CD4-positive, alpha-beta memory T cell (primary cell): ENCODE data around the gene GCFC2. TPM values are rescaled to one million over a fixed set of nuclear protein-coding genes. Genes with fewer than 3 reads are reported as not detected.
"Not testable (repeated sequence)": the region's sequence is repeated elsewhere in the genome, so short reads cannot be mapped to it uniquely, and the experiment has no call there.

Experiments
- CTCF ChIA-PET: fragments of 350-600 bp; sonication (Branson Sonifier 250); formaldehyde crosslinking; loops from one replicate; lab custom pipeline; 2021; ENCODE audit warnings: inconsistent platforms; ENCODE audit not compliant: partially characterized antibody; lab: Charles Lee
- POLR2A ChIA-PET: fragments of 350-600 bp; sonication (Branson Sonifier 250); formaldehyde crosslinking; loops from one replicate; lab custom pipeline; 2021; ENCODE audit not compliant: partially characterized antibody; lab: Charles Lee
- DNase-seq, 5 donors: peaks; one replicate each; pipeline versions ENCODE4 v3.0.0 to v3.0.0-alpha.2; 2020 to 2022; ENCODE audit warnings: mixed read lengths in 1 of 5
- H3K27ac ChIP-seq: one replicate; pipeline ENCODE4 v1.7.0; 2013; ENCODE audit warnings: low read depth, low read length
- H3K27me3 ChIP-seq: 2 replicates; pipeline ENCODE4 v1.7.0; 2013; ENCODE audit warnings: mild to moderate bottlenecking, low read length, moderate library complexity; ENCODE audit not compliant: insufficient read depth
- H3K36me3 ChIP-seq: 2 replicates; pipeline ENCODE4 v1.7.0; 2013; ENCODE audit warnings: mild to moderate bottlenecking, low read length, moderate library complexity; ENCODE audit not compliant: insufficient read depth
- H3K4me1 ChIP-seq: 2 replicates; pipeline ENCODE4 v1.7.0; 2013; ENCODE audit warnings: mild to moderate bottlenecking, low read length, moderate library complexity; ENCODE audit not compliant: insufficient read depth
- H3K4me3 ChIP-seq, 2 donors: one replicate each; pipeline ENCODE4 v1.7.0; 2013; ENCODE audit warnings: low read length in 2 of 2, mild to moderate bottlenecking in 1 of 2
- H3K9me3 ChIP-seq, 2 donors: one replicate each; pipeline ENCODE4 v1.7.0; 2013; ENCODE audit warnings: low read length in 2 of 2, control low read depth in 1 of 2; ENCODE audit not compliant: control insufficient read depth in 1 of 2
- H3K27ac Mint-ChIP-seq, 7 donors: one replicate each; pipeline ENCODE4 v1.8.0; 2020 to 2021; ENCODE audit warnings: mixed read lengths in 7 of 7, mild to moderate bottlenecking in 6 of 7, inconsistent platforms in 3 of 7, moderate library complexity in 3 of 7
- H3K27me3 Mint-ChIP-seq, 2 donors: one replicate each; pipeline ENCODE4 v1.8.0; 2020 to 2021; ENCODE audit warnings: mixed read lengths in 2 of 2
- H3K36me3 Mint-ChIP-seq, 2 donors: one replicate each; pipeline ENCODE4 v1.8.0; 2020 to 2021; ENCODE audit warnings: mixed read lengths in 2 of 2, inconsistent platforms in 1 of 2, mild to moderate bottlenecking in 1 of 2
- H3K4me1 Mint-ChIP-seq, 4 donors: one replicate each; pipeline ENCODE4 v1.8.0; 2020 to 2021; ENCODE audit warnings: mixed read lengths in 4 of 4, mild to moderate bottlenecking in 1 of 4
- H3K4me3 Mint-ChIP-seq, 8 donors: one replicate each; pipeline ENCODE4 v1.8.0; 2020 to 2021; ENCODE audit warnings: mixed read lengths in 8 of 8, mild to moderate bottlenecking in 7 of 8, moderate library complexity in 6 of 8, inconsistent platforms in 3 of 8
- H3K9me3 Mint-ChIP-seq, 8 donors: one replicate each; pipeline ENCODE4 v1.8.0; 2020 to 2021; ENCODE audit warnings: mixed read lengths in 8 of 8, mild to moderate bottlenecking in 5 of 8, inconsistent platforms in 3 of 8, moderate library complexity in 1 of 8
- intact Hi-C: fragments of 100-400 bp; cut with micrococcal nuclease; formaldehyde crosslinking; loops from one replicate; pipeline ENCODE4 v1.15.1; 2023
- polyA plus RNA-seq, 2 donors: library from polyadenylated mRNA; unstranded; fragments of 300-500 nt; fragmentation: Illumina TruSeq; gene quantifications; one replicate each; pipeline ENCODE4 v1.2.3, GENCODE V29; 2021
- total RNA-seq, 2 experiments: library from RNA; stranded (reverse); gene quantifications; one replicate each; pipeline ENCODE4 v1.2.3, GENCODE V29; 2021

Gene GCFC2
- total and polyA plus RNA-seq, 4 experiments from 2014 or later, result 22.9 to 31.2 (median 27.3) TPM

DNA sequence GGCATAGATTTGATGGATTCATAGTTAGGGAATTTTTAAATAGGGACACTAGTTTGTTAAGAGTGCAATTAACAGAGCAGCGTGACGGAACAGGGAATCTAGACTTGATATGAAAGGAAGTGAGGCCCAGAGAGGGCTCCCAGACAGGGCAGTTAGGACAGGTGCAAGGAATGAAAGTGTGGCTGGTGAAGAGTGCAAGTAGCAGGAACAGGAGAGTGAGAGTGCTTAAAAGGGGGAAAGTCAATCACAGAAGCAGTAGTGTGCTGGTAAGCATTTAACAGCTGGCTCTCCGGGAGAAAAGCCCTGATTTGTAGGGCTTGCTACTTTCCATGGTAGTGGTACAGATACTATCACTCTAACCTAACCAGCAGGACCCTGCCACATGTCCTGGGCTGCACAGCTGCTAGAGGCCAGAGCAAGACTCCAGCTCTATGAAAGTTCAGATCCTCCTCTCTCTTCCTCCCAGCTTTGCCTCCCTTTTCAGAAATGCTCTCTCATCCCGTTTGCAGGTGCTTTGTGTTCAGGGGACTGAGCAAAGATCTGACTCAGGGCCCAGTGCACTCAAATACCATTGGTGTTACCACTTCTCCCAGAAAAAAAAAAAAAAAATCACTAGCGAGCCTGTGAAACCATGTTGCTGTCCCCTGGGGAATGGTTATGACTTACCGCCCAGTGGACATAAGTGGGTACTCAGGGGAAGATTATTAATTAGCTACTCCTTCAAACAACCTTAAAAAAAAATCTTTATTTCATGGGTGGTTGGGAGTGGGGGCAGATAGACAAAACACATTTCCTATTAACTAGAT lies 18.1 kb upstream of the GCFC2 start:
- no peaks in the 10 kb centered on the region for H3K36me3 Mint-ChIP-seq
- no peak for DNase-seq
- no peak overlapping the region for H3K4me3 Mint-ChIP-seq
- ChIA-PET POLR2A (no interaction called here), CTCF (no interaction called here)
- peaks cover 13 to 15% of the 10 kb centered on the region in 2 donors for H3K27me3 Mint-ChIP-seq
- Histone ChIP-seq H3K27me3 (no peaks in the 10 kb centered on the region), H3K4me3 (no peak overlapping the region), H3K4me1 (no peaks in the 10 kb centered on the region), H3K27ac (no peak overlapping the region), H3K36me3 (no peaks in the 10 kb centered on the region), H3K9me3 (no peaks in the 10 kb centered on the region)
- no peak overlapping the region for H3K27ac Mint-ChIP-seq
- intact Hi-C loops, result no loop called here
- peaks cover 0 to 3% (median 0%) of the 10 kb centered on the region in 8 donors for H3K9me3 Mint-ChIP-seq
- H3K4me1 Mint-ChIP-seq, result no peaks in the 10 kb centered on the region

DNA sequence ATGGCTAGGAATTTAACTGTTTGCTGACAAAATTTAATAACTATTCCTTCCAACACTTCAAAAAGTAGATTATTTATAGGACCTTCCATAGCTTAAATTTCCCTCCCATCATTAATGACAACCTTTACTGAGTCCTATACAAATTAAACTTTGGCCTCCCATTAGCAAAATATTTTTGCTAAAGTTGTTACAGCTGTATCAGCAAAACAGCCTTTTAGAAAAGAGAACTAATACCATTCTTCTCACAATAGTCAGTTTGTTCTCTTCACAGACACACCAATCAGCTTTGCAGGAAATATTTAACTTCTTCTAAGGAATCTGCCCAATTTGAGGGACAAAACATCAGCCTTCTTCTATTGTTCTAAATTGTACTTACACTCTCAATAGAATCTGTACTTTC lies 12.0 kb upstream of the GCFC2 start:
- no peaks in the 10 kb centered on the region for H3K36me3 ChIP-seq
- peaks cover 3% of the 10 kb centered on the region for H3K27me3 ChIP-seq
- Mint-ChIP-seq H3K4me3 (no peak overlapping the region), H3K36me3 (no peaks in the 10 kb centered on the region), H3K9me3 (peaks cover 0 to 3% (median 1%) of the 10 kb centered on the region in 8 donors), H3K27me3 (peaks cover 16 to 18% of the 10 kb centered on the region in 2 donors), H3K27ac (no peak overlapping the region), H3K4me1 (no peaks in the 10 kb centered on the region)
- H3K9me3 ChIP-seq, result no peaks in the 10 kb centered on the region
- ChIA-PET POLR2A (no interaction called here), CTCF (no interaction called here)
- no peaks in the 10 kb centered on the region for H3K4me1 ChIP-seq
- intact Hi-C loops, result no loop called here
- H3K27ac ChIP-seq, result no peak overlapping the region
- no peak overlapping the region for H3K4me3 ChIP-seq
- DNase-seq, result no peak

- POLR2A ChIA-PET, result no interaction called here
Observed at GRCh38 chr2:75720525-75720924, 9.8 kb upstream of the GCFC2 start.

GRCh38 chr2:75719616-75720015 lies 8.9 kb upstream of the GCFC2 start:
- Histone ChIP-seq H3K27me3 (peaks cover 3% of the 10 kb centered on the region), H3K4me3 (no peak overlapping the region), H3K36me3 (no peaks in the 10 kb centered on the region), H3K27ac (no peak overlapping the region), H3K9me3 (no peaks in the 10 kb centered on the region), H3K4me1 (no peaks in the 10 kb centered on the region)
- Mint-ChIP-seq H3K9me3 (peaks cover 0 to 3% (median 1%) of the 10 kb centered on the region in 8 donors), H3K4me3 (no peak overlapping the region), H3K27me3 (peaks cover 14 to 15% of the 10 kb centered on the region in 2 donors), H3K27ac (no peak overlapping the region), H3K4me1 (no peaks in the 10 kb centered on the region), H3K36me3 (no peaks in the 10 kb centered on the region)
- ChIA-PET CTCF (interaction anchor here (1.1 to 1.4 kb wide), 4 partner anchors 8 to 111 kb away, joined by 3 to 5 read pairs (median 4); no protein-coding TSS in a partner anchor), POLR2A (no interaction called here)
- intact Hi-C loops, result loop anchor here (10.0 kb wide), 1 partner anchor 875 kb away; no protein-coding TSS in a partner anchor
- no peak for DNase-seq

More at GRCh38 chr2:75720525-75720924, 9.8 kb upstream of the GCFC2 start:
- CTCF ChIA-PET, result interaction anchor here (1.1 to 1.6 kb wide), 3 partner anchors 9 to 44 kb away, joined by 3 to 5 read pairs (median 4); no protein-coding TSS in a partner anchor
- Histone ChIP-seq H3K4me3 (no peak overlapping the region), H3K9me3 (no peaks in the 10 kb centered on the region), H3K4me1 (no peaks in the 10 kb centered on the region), H3K27me3 (peaks cover 3% of the 10 kb centered on the region), H3K36me3 (no peaks in the 10 kb centered on the region), H3K27ac (no peak overlapping the region)
- DNase-seq, result no peak
- Mint-ChIP-seq H3K27me3 (peaks cover 12 to 14% of the 10 kb centered on the region in 2 donors), H3K27ac (no peak overlapping the region), H3K4me3 (no peak overlapping the region), H3K9me3 (peaks cover 0 to 3% (median 1%) of the 10 kb centered on the region in 8 donors), H3K36me3 (no peaks in the 10 kb centered on the region), H3K4me1 (no peaks in the 10 kb centered on the region)
- intact Hi-C loops, result no loop called here

- ChIA-PET POLR2A (no interaction called here), CTCF (no interaction called here)
- Mint-ChIP-seq H3K36me3 (no peaks in the 10 kb centered on the region), H3K4me3 (no peak overlapping the region), H3K4me1 (peaks cover 0 to 2% (median under 1%) of the 10 kb centered on the region in 4 donors), H3K9me3 (peaks cover 0 to 3% (median 1%) of the 10 kb centered on the region in 8 donors), H3K27me3 (peaks cover 3% of the 10 kb centered on the region in 2 donors), H3K27ac (no peak overlapping the region)
- intact Hi-C loops, result loop anchor here (10.0 kb wide), 1 partner anchor 872 kb away; no protein-coding TSS in a partner anchor
- no peaks in the 10 kb centered on the region for H3K36me3 ChIP-seq
- no peak overlapping the region for H3K27ac ChIP-seq
- H3K9me3 ChIP-seq, result no peaks in the 10 kb centered on the region
- peaks cover 2% of the 10 kb centered on the region for H3K4me1 ChIP-seq
- peaks cover 3% of the 10 kb centered on the region for H3K27me3 ChIP-seq
- no peak for DNase-seq
- H3K4me3 ChIP-seq, result no peak overlapping the region
Observed at GRCh38 chr2:75716406-75716805, 5.7 kb upstream of the GCFC2 start.

DNA sequence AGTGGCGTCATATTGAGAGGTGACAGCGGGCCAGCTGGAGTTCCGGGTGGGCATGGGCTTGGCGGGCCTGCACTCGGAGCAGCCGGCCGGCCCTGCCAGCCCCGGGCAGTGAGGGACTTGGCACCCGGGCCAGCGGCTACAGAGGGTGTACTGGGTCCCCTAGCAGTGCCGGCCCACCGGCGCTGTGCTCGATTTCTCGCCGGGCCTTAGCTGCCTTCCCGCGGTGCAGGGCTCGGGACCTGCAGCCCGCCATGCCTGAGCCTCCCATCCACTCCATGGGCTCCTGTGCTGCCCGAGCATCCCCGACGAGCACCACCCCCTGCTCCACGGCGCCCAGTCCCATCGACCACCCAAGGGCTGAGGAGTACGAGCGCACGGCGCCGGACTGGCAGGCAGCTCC lies 875 bp upstream of the GCFC2 start:
- not testable (repeated sequence) for H3K36me3 ChIP-seq, H3K27me3 Mint-ChIP-seq, DNase-seq, H3K27ac ChIP-seq, H3K9me3 ChIP-seq, H3K36me3 Mint-ChIP-seq, H3K9me3 Mint-ChIP-seq, H3K27me3 ChIP-seq
- Histone ChIP-seq H3K4me3 (peak overlapping the region in 1 of 2 donors; percentile 32), H3K4me1 (peaks cover 32% of the 10 kb centered on the region)
- H3K4me3 Mint-ChIP-seq, result peak overlapping the region in 7 of 8 donors; percentile 89 to 96 (median 93)
- intact Hi-C loops, result loop anchor here (2.0 to 10.0 kb wide), 2 partner anchors 65 to 867 kb away; partner anchors contain the start of gene MRPL19
- H3K4me1 Mint-ChIP-seq, result peaks cover 20 to 32% (median 27%) of the 10 kb centered on the region in 4 donors
- CTCF ChIA-PET, result interaction anchor here (1.0 to 1.8 kb wide), 2 partner anchors 8 to 35 kb away, joined by 5 to 6 read pairs; no protein-coding TSS in a partner anchor
- POLR2A ChIA-PET, result interaction anchor here (3.8 kb wide), 1 partner anchor 65 kb away, joined by 29 read pairs; the partner anchor contains the start of gene MRPL19
- peak overlapping the region in 5 of 7 donors; percentile 86 to 98 (median 96) for H3K27ac Mint-ChIP-seq

- peaks cover 32% of the 10 kb centered on the region for H3K4me1 ChIP-seq
- CTCF ChIA-PET, result interaction anchor here (0.9 to 2.0 kb wide), 5 partner anchors 9 to 46 kb away, joined by 3 to 4 read pairs (median 3); no protein-coding TSS in a partner anchor
- Mint-ChIP-seq H3K4me3 (peak overlapping the region; percentile 89 to 96 (median 93)), H3K36me3 (peaks cover 7% of the 10 kb centered on the region in 2 donors), H3K4me1 (peaks cover 23 to 33% (median 28%) of the 10 kb centered on the region in 4 donors), H3K9me3 (peaks cover 0 to 1% (median 0%) of the 10 kb centered on the region in 8 donors), H3K27ac (peak overlapping the region; percentile 86 to 98 (median 96)), H3K27me3 (no peaks in the 10 kb centered on the region)
- H3K36me3 ChIP-seq, result no peaks in the 10 kb centered on the region
- H3K27ac ChIP-seq, result peak overlapping the region; percentile 70
- H3K9me3 ChIP-seq, result no peaks in the 10 kb centered on the region
- H3K27me3 ChIP-seq, result no peaks in the 10 kb centered on the region
- intact Hi-C loops, result loop anchor here (2.0 to 10.0 kb wide), 2 partner anchors 63 to 865 kb away; partner anchors contain the start of gene MRPL19
- peak overlapping the region; percentile 32 to 65 for H3K4me3 ChIP-seq
- POLR2A ChIA-PET, result interaction anchor here (3.8 kb wide), 1 partner anchor 64 kb away, joined by 29 read pairs; the partner anchor contains the start of gene MRPL19
- DNase-seq, result no peak
Observed at GRCh38 chr2:75710220-75710576, 517 bp downstream of the GCFC2 start.
